Upper lobe of left lung (tissue), 6 donors: ENCODE data around the gene DYRK1B. TPM values are rescaled to one million over a fixed set of nuclear protein-coding genes. Genes with fewer than 3 reads are reported as not detected.

Experiments
- ATAC-seq, 2 donors: fragments of 200-7000 bp; cut with Tn5 transposase; one replicate each; pipeline ENCODE4 v1.9.1; 2022; ENCODE audit warnings: mild to moderate bottlenecking in 2 of 2, moderate library complexity in 2 of 2; ENCODE audit not compliant: low FRiP score in 2 of 2
- DNase-seq, 2 donors: peaks; one replicate each; pipeline ENCODE4 v3.0.0-alpha.2; 2019 to 2020
- H3K27ac ChIP-seq, 4 donors: fragments of 200-600 bp; sonication (generic); one replicate each; pipeline ENCODE4 v1.5.1; 2016 to 2019
- H3K27me3 ChIP-seq, 4 donors: fragments of 200-600 bp; sonication (generic); one replicate each; pipeline ENCODE4 v1.5.1; 2017 to 2019
- H3K36me3 ChIP-seq, 4 donors: fragments of 200-600 bp; sonication (generic); one replicate each; pipeline ENCODE4 v1.5.1; 2016 to 2019
- H3K4me1 ChIP-seq, 4 donors: fragments of 200-600 bp; sonication (generic); one replicate each; pipeline ENCODE4 v1.5.1; 2018 to 2019
- H3K4me3 ChIP-seq, 4 donors: fragments of 200-600 bp; sonication (generic); one replicate each; pipeline ENCODE4 v1.5.1; 2017 to 2019; ENCODE audit warnings: mild to moderate bottlenecking in 2 of 4, moderate library complexity in 1 of 4
- H3K9me3 ChIP-seq, 4 donors: fragments of 200-600 bp; sonication (generic); one replicate each; pipeline ENCODE4 v1.5.1; 2018 to 2019
- EP300 ChIP-seq, 4 donors: sonication (generic); formaldehyde crosslinking; IDR thresholded peaks; one replicate each; pipeline ENCODE4 v1.5.1; 2017; ENCODE audit warnings: antibody characterized with exemption in 4 of 4, control low read depth in 2 of 4
- POLR2A ChIP-seq, 4 donors: fragments of 450-650 bp; IDR thresholded peaks; one replicate each; pipeline ENCODE4 v1.5.1; 2016 to 2017; ENCODE audit warnings: antibody characterized with exemption in 4 of 4, mild to moderate bottlenecking in 2 of 4
- POLR2AphosphoS5 ChIP-seq, 2 donors: sonication (generic); formaldehyde crosslinking; IDR thresholded peaks; one replicate each; pipeline ENCODE4 v1.5.1; 2017; ENCODE audit warnings: antibody characterized with exemption in 2 of 2
- WGBS, 2 donors: methylation state at CpG; one replicate each; pipeline ENCODE4 v1.1.5; 2017 to 2018; 5-methylcytosine and 5-hydroxymethylcytosine counted together
- total RNA-seq, 6 donors: library from RNA; depleted of rRNA in 4 of 6; stranded (reverse); fragments of >200 nt in 4 of 6; gene quantifications; one replicate each; pipeline versions ENCODE4 v1.1.0 to v1.2.1, GENCODE V29; 2016 to 2021
- TF ChIP-seq, protein P1 (sequence below), 6 experiments: fragments of 450-650 bp in 4 of 6; fragments of 200-600 bp in 2 of 6; sonication (generic) in 2 of 6; IDR thresholded peaks; one replicate each; pipeline ENCODE4 v1.5.1; 2016 to 2019; ENCODE audit warnings: antibody characterized with exemption in 6 of 6
- donor health status: DM: no; HTN: no; CAD: no; lungs with moderate emphysema.
- donor health status: DM: no; HTN: yes; CAD: no; lungs with severe emphysema.

Gene DYRK1B
- total RNA-seq, 6 donors from 2014 or later = 14.6 to 33.6 (median 23.2) TPM

DNA sequence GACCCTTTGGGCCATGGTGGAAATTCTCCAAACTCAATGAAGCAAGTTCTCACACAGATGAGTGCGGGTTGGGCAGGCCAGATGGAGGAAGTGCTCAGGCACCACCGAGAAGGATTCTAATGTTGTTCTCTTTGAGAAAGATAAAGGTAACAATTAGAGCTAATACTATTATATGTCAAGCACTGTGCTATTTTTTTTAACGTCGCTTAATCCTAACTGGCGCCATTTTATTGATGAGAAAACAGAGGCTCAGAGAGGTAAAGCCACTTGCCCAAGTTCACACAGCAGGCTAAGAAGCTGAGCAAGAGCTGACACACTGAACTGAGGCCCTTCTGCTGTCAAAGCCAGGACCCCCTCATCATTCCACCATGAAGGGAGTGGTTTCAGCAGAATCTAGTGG is 11.2 kb upstream of the DYRK1B start:
- Histone ChIP-seq H3K27me3 (no peaks in the 10 kb centered on the region), H3K9me3 (no peaks in the 10 kb centered on the region), H3K27ac (peak overlapping the region in 1 of 4 donors; percentile 82), H3K4me3 (peak overlapping the region; percentile 80 to 85 (median 82)), H3K36me3 (peaks cover 0 to under 1% (median under 1%) of the 10 kb centered on the region in 4 donors), H3K4me1 (peaks cover 24 to 47% (median 36%) of the 10 kb centered on the region in 4 donors)
- TF ChIP-seq EP300 (IDR thresholded peaks at IDR 0.05) (no peak), POLR2A (IDR thresholded peaks at IDR 0.05) (no peak), POLR2AphosphoS5 (IDR thresholded peaks at IDR 0.05) (no peak)
- TF ChIP-seq, protein P1, sequence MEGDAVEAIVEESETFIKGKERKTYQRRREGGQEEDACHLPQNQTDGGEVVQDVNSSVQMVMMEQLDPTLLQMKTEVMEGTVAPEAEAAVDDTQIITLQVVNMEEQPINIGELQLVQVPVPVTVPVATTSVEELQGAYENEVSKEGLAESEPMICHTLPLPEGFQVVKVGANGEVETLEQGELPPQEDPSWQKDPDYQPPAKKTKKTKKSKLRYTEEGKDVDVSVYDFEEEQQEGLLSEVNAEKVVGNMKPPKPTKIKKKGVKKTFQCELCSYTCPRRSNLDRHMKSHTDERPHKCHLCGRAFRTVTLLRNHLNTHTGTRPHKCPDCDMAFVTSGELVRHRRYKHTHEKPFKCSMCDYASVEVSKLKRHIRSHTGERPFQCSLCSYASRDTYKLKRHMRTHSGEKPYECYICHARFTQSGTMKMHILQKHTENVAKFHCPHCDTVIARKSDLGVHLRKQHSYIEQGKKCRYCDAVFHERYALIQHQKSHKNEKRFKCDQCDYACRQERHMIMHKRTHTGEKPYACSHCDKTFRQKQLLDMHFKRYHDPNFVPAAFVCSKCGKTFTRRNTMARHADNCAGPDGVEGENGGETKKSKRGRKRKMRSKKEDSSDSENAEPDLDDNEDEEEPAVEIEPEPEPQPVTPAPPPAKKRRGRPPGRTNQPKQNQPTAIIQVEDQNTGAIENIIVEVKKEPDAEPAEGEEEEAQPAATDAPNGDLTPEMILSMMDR (IDR thresholded peaks at IDR 0.05) = no peak
- no peak for DNase-seq
- no peak for ATAC-seq
- 24 to 33% methylated on average over 5 of the region's 5 CpGs for WGBS, 2 donors

DNA sequence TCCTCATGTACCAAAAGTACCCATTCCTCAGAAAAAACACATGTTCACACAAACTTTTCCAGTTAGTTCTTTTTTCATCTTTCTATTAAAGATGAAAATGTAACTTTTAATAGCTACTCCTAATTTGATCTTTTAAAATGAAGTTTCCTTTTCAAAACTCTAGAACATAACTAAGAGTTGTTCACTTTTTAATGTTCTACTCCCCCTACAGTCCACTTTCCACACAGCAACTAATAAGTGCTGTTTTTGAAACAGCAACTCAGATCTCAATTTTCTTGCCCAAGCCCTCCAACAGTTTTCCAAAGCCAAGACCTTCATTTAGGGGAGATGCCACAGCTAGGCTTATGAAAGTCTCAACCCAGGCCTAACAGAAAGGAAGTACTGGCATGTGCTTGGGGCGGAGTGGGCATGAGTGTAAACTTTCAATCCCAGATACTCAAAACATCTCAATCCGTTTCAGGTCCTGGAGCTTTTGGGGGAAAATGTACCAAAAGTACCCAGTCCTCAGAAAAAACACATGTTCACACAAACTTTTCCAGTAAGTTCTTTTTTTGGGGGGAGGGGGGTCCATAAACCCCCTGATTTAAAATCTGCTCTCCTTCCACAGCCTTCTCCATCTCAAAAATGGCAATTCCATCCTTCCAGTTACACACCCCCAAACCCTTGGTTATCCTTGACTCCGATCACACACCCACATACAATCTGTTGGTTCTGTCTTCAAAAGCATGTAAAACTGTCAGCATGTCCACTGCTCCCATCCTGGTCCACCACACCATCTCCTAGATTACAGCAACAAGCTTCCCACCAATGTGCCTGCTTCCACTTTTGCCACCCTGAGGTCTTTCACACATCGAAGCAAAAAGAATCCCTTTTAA is 10.2 kb upstream of the DYRK1B start:
- TF ChIP-seq, protein P1 (IDR thresholded peaks at IDR 0.05) = peak; percentile 27 to 59 (median 49)
- no peak for TF ChIP-seq EP300 (IDR thresholded peaks at IDR 0.05)
- TF ChIP-seq POLR2AphosphoS5 (IDR thresholded peaks at IDR 0.05) = no peak
- Histone ChIP-seq H3K36me3 (peaks cover 0 to 11% (median 5%) of the 10 kb centered on the region in 4 donors), H3K27ac (no peak overlapping the region), H3K4me3 (no peak overlapping the region), H3K4me1 (peaks cover 24 to 47% (median 36%) of the 10 kb centered on the region in 4 donors), H3K27me3 (no peaks in the 10 kb centered on the region), H3K9me3 (no peaks in the 10 kb centered on the region)
- 52 to 53% methylated on average over 4 of the region's 4 CpGs for WGBS, 2 donors
- no peak for ATAC-seq
- DNase-seq = no peak

DNA sequence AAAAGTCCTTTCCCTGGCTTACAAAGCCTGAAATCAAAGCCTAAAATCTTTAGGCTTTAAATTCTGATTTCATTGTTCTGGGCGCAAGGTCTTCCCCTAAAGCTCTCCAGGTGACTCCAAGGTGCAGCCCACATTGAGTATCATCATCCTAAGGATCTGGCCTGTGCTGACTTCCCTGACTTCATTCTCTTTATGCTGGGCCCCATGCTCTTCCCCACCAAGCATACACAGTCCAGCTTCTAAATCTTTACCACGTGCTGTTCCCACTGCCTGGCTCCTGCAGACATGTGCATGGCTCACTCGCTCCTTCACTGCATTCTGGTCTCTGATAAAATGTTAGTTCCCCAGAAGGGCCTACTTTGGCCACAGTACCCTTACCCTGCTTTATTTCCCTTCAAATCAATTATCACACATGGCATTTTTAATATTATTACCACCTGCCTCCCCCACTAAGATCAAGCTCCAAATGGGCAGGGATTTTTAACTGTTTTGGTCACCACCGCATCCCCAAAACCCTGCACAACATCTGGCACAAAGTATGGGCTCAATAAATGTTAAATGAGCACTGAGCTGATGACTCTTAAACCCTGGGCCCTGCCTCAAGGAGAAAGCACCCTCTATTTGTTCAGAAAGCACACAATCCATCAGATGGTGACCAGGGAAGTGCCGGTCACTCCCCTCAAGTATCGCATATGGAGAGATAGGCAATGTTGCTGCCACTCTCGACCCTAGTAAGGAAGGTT is 8.9 kb upstream of the DYRK1B start:
- 88 to 90% methylated on average over 7 of the region's 7 CpGs for WGBS, 2 donors
- Histone ChIP-seq H3K36me3 (peaks cover 0 to 24% (median 16%) of the 10 kb centered on the region in 4 donors), H3K4me1 (peaks cover 24 to 47% (median 36%) of the 10 kb centered on the region in 4 donors), H3K27ac (peak overlapping the region in 2 of 4 donors; percentile 4 to 65), H3K9me3 (no peaks in the 10 kb centered on the region), H3K27me3 (no peaks in the 10 kb centered on the region), H3K4me3 (no peak overlapping the region)
- TF ChIP-seq, protein P1 (IDR thresholded peaks at IDR 0.05) = no peak
- TF ChIP-seq EP300 (IDR thresholded peaks at IDR 0.05) = no peak
- TF ChIP-seq POLR2A (IDR thresholded peaks at IDR 0.05) = no peak
- no peak for TF ChIP-seq POLR2AphosphoS5 (IDR thresholded peaks at IDR 0.05)
- DNase-seq (no peak), ATAC-seq (no peak)

DNA sequence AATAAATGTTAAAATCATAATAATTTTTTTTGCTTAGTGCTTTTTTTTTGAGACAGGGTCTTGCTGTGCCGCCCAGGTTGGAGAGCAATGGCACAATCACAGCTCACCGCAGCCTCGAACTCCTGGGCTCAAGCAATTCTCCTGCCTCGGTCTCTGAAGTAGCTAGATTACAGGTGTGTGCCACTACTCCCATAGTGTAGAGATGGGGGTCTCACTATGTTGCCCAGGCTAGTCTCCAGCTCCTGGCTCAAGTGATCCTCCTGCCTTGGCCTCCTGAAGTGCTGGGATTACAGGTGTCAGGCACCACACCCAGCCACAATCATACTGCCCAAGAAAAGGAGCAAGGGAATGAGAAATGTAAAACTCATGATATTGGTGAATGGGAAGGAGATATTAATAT is 7.1 kb upstream of the DYRK1B start:
- peaks cover 6 to 42% (median 34%) of the 10 kb centered on the region in 4 donors for H3K36me3 ChIP-seq
- H3K4me1 ChIP-seq = peaks cover 24 to 38% (median 29%) of the 10 kb centered on the region in 4 donors

More for the DNA sequence above, 7.1 kb upstream of the DYRK1B start:
- no peak overlapping the region for H3K4me3 ChIP-seq
- H3K27ac ChIP-seq = no peak overlapping the region
- DNase-seq = no peak
- 90 to 95% methylated on average over 4 of the region's 4 CpGs for WGBS, 2 donors
- TF ChIP-seq, protein P1 (IDR thresholded peaks at IDR 0.05) = no peak
- TF ChIP-seq EP300 (IDR thresholded peaks at IDR 0.05) = no peak
- no peak for TF ChIP-seq POLR2AphosphoS5 (IDR thresholded peaks at IDR 0.05)
- TF ChIP-seq POLR2A (IDR thresholded peaks at IDR 0.05) = no peak
- no peaks in the 10 kb centered on the region for H3K9me3 ChIP-seq
- no peak for ATAC-seq
- H3K27me3 ChIP-seq = no peaks in the 10 kb centered on the region
